Measurements from ENCODE around the gene SLC27A5. TPM values are rescaled to one million over a fixed set of nuclear protein-coding genes. Genes with fewer than 3 reads are reported as not detected.

SLC27A5 gene
- total and polyA plus RNA-seq, 2 donors (not counting 3 experiments of a cell fraction or from before 2014, with no cell fraction given): 7.1 to 16.0 TPM

- Histone ChIP-seq H3K79me2 (ENCODE audit: control insufficient read depth, insufficient read depth, low read length) (no peaks in the 10 kb centered on the region), H3K36me3 (ENCODE audit: control insufficient read depth in 2 of 2, extremely low read depth in 1 of 2, insufficient read depth in 2 of 2, low read length in 2 of 2) (no peaks in the 10 kb centered on the region), H3K9ac (replicated peaks; ENCODE audit: extremely low read depth, insufficient read depth, low read length) (no peak overlapping the region), H3K27me3 (ENCODE audit: control insufficient read depth in 2 of 2, insufficient read depth in 2 of 2, low read length in 2 of 2) (peaks cover 11 to 19% of the 10 kb centered on the region in 2 experiments), H3K27ac (ENCODE audit: insufficient read depth, low read depth, low read length) (no peak overlapping the region), H3K4me3 (replicated peaks in 1 of 3; ENCODE audit: insufficient read depth in 1 of 3, low read depth in 1 of 3, low read length in 3 of 3) (no peak overlapping the region), H4K20me1 (replicated peaks; ENCODE audit: control insufficient read depth, extremely low read depth, insufficient read depth, low read length) (no peaks in the 10 kb centered on the region), H3K4me1 (ENCODE audit: control insufficient read depth, extremely low read depth, insufficient read depth, low read length) (no peaks in the 10 kb centered on the region), H3K4me2 (ENCODE audit: insufficient read depth, low read length) (no peak overlapping the region), H2AFZ (ENCODE audit: low read depth, low read length) (no peak overlapping the region), H3K9me3 (replicated peaks; ENCODE audit: control insufficient read depth, insufficient read depth, low read length) (no peaks in the 10 kb centered on the region), H3K9me1 (replicated peaks; ENCODE audit: control insufficient read depth, extremely low read depth, insufficient read depth, low read length) (no peaks in the 10 kb centered on the region)
- no TSS peak for BruUV-seq (replicated peaks)
- no peak for TF ChIP-seq MAX (IDR thresholded peaks at IDR 0.05; ENCODE audit: insufficient read depth, insufficient read length)
- no peak for TF ChIP-seq POLR2A (IDR thresholded peaks at IDR 0.05; ENCODE audit: low read depth, low read length)
- no peak for TF ChIP-seq POLR2AphosphoS5 (IDR thresholded peaks at IDR 0.05; ENCODE audit: insufficient read depth, low read depth, low read length)
- DNase-seq (ENCODE audit: low read depth, low spot score) (no peak), FAIRE-seq (no peak)
- CTCF ChIA-PET: interaction anchor here (1.2 to 1.7 kb wide), 2 partner anchors 11 to 17 kb away, joined by 4 to 9 read pairs; partner anchors contain the start of gene ZBTB45
- intact Hi-C loops (cut with micrococcal nuclease): no loop called here
- dilution Hi-C loops (cut with MboI; ENCODE audit: extremely low pct_ligation_motif_present, low sequenced_read_pairs): no loop called here
- POLR2A ChIA-PET: no interaction called here
These were observed 19.4 kb upstream of the SLC27A5 start for GRCh38 chr19:58531034-58531840.

GRCh38 chr19:58529405-58529804 is 17.6 kb upstream of the SLC27A5 start:
- dilution Hi-C loops (cut with MboI; ENCODE audit: extremely low pct_ligation_motif_present, low sequenced_read_pairs): no loop called here
- H3K36me3 ChIP-seq (ENCODE audit: control insufficient read depth in 2 of 2, extremely low read depth in 1 of 2, insufficient read depth in 2 of 2, low read length in 2 of 2): no peaks in the 10 kb centered on the region
- no TSS peak for BruUV-seq (replicated peaks)
- no peak for DNase-seq (ENCODE audit: low read depth, low spot score)
- CTCF ChIA-PET: interaction anchor here (1.6 to 2.0 kb wide), 2 partner anchors 10 to 15 kb away, joined by 5 to 8 read pairs; partner anchors contain the start of gene ZBTB45
- H4K20me1 ChIP-seq (replicated peaks; ENCODE audit: control insufficient read depth, extremely low read depth, insufficient read depth, low read length): no peaks in the 10 kb centered on the region
- H3K4me2 ChIP-seq (ENCODE audit: insufficient read depth, low read length): no peak overlapping the region
- intact Hi-C loops (cut with micrococcal nuclease): no loop called here
- POLR2A ChIA-PET: no interaction called here
- H3K27me3 ChIP-seq (ENCODE audit: control insufficient read depth in 2 of 2, insufficient read depth in 2 of 2, low read length in 2 of 2): peaks cover 11 to 19% of the 10 kb centered on the region in 2 experiments
- H3K4me1 ChIP-seq (ENCODE audit: control insufficient read depth, extremely low read depth, insufficient read depth, low read length): no peaks in the 10 kb centered on the region
- H3K27ac ChIP-seq (ENCODE audit: insufficient read depth, low read depth, low read length): no peak overlapping the region
- H3K79me2 ChIP-seq (ENCODE audit: control insufficient read depth, insufficient read depth, low read length): no peaks in the 10 kb centered on the region
- TF ChIP-seq MAX (IDR thresholded peaks at IDR 0.05; ENCODE audit: insufficient read depth, insufficient read length): no peak
- TF ChIP-seq CTCF (IDR thresholded peaks at IDR 0.05; ENCODE audit: extremely low read depth in 1 of 2, insufficient read depth in 1 of 2, low read depth in 1 of 2, low read length in 2 of 2): no peak
- TF ChIP-seq POLR2AphosphoS5 (IDR thresholded peaks at IDR 0.05; ENCODE audit: insufficient read depth, low read depth, low read length): no peak
- no peak for TF ChIP-seq EZH2 (IDR thresholded peaks at IDR 0.05; ENCODE audit: borderline replicate concordance, low read depth, low read length, severe bottlenecking)
- no peak for TF ChIP-seq POLR2A (IDR thresholded peaks at IDR 0.05; ENCODE audit: low read depth, low read length)
- no peak for TF ChIP-seq GATA2 (IDR thresholded peaks at IDR 0.05; ENCODE audit: insufficient read depth, insufficient read length, low read depth, low read length)
- no peak for TF ChIP-seq JUN (IDR thresholded peaks at IDR 0.05; ENCODE audit: borderline replicate concordance, insufficient read depth, insufficient read length, low read depth)
- TF ChIP-seq MYC (IDR thresholded peaks at IDR 0.05; ENCODE audit: low read depth, low read length): no peak
- no peak for TF ChIP-seq FOS (IDR thresholded peaks at IDR 0.05; ENCODE audit: borderline replicate concordance, insufficient read depth, low read length)
- H2AFZ ChIP-seq (ENCODE audit: low read depth, low read length): no peak overlapping the region
- no peak overlapping the region for H3K9ac ChIP-seq (replicated peaks; ENCODE audit: extremely low read depth, insufficient read depth, low read length)
- no peak overlapping the region for H3K4me3 ChIP-seq (replicated peaks in 1 of 3; ENCODE audit: insufficient read depth in 1 of 3, low read depth in 1 of 3, low read length in 3 of 3)
- no peak for FAIRE-seq
- H3K9me1 ChIP-seq (replicated peaks; ENCODE audit: control insufficient read depth, extremely low read depth, insufficient read depth, low read length): no peaks in the 10 kb centered on the region
- no peaks in the 10 kb centered on the region for H3K9me3 ChIP-seq (replicated peaks; ENCODE audit: control insufficient read depth, insufficient read depth, low read length)

Data from endothelial cell of umbilical vein (primary cell).